Measurements from ENCODE around the gene FARSA.
A peak's percentile ranks its signal among the peaks of the same experiment; 100 is the strongest.
"Not testable (repeated sequence)": the region's sequence is repeated elsewhere in the genome, so short reads cannot be mapped to it uniquely, and the experiment has no call there.

The FARSA gene
- total RNA-seq, result 24.4 to 78.7 reads per million in 2 donors

GRCh38 chr19:12933287-12934072, at the start of gene FARSA:
Gene FARSA, minus strand, starts transcription at chr19:12933711. Its CDS starts 15 bp downstream, at chr19:12933696.
- DNase-seq, result peak; percentile 83

- no peak for DNase-seq
Measured at GRCh38 chr19:12983091-12983490, 49.6 kb upstream of the FARSA start.

- no peak for DNase-seq
Measured at GRCh38 chr19:12982648-12983047, 49.1 kb upstream of the FARSA start.

- DNase-seq, result no peak
Measured at GRCh38 chr19:12979974-12980373, 46.5 kb upstream of the FARSA start.

GRCh38 chr19:12976109-12976508, 42.6 kb upstream of the FARSA start:
- DNase-seq, result not testable (repeated sequence)

- DNase-seq, result no peak
Measured at GRCh38 chr19:12975221-12975741, 41.8 kb upstream of the FARSA start.

- DNase-seq, result no peak
Measured at GRCh38 chr19:12974301-12975220, 41.0 kb upstream of the FARSA start.

- DNase-seq, result no peak
Measured at GRCh38 chr19:12973236-12973635, 39.7 kb upstream of the FARSA start.

- DNase-seq, result no peak
Measured at GRCh38 chr19:12970070-12970820, 36.7 kb upstream of the FARSA start.

GRCh38 chr19:12969292-12969988, 35.9 kb upstream of the FARSA start, which contains the start of gene DAND5:
Gene DAND5, plus strand, starts transcription at chr19:12969576. Its CDS starts 85 bp downstream, at chr19:12969661.
- no peak for DNase-seq

- no peak for DNase-seq
Measured at GRCh38 chr19:12967907-12968306, 34.4 kb upstream of the FARSA start.

GRCh38 chr19:12965812-12966135, 32.3 kb upstream of the FARSA start:
- DNase-seq, result no peak

- peak; percentile 77 for DNase-seq
Measured at GRCh38 chr19:12965017-12965811, 31.7 kb upstream of the FARSA start.

GRCh38 chr19:12959481-12959880, 26.0 kb upstream of the FARSA start:
- no peak for DNase-seq

- not testable (repeated sequence) for DNase-seq
Measured at GRCh38 chr19:12957389-12957952, 24.0 kb upstream of the FARSA start.

GRCh38 chr19:12956446-12957388, 23.2 kb upstream of the FARSA start, which contains the start of gene GADD45GIP1:
Gene GADD45GIP1, minus strand, starts transcription at chr19:12957223. Its CDS starts 11 bp downstream, at chr19:12957212.
- peak; percentile 67 for DNase-seq

- DNase-seq, result no peak
Measured at GRCh38 chr19:12955996-12956395, 22.5 kb upstream of the FARSA start.

- not testable (repeated sequence) for DNase-seq
Measured at GRCh38 chr19:12955575-12955974, 22.1 kb upstream of the FARSA start.

GRCh38 chr19:12954612-12954962, 21.1 kb upstream of the FARSA start:
- no peak for DNase-seq
